Measurements from ENCODE around the gene RETREG3. TPM values are rescaled to one million over a fixed set of nuclear protein-coding genes. Genes with fewer than 3 reads are reported as not detected.

RETREG3 gene
- total and polyA plus RNA-seq, 2 donors (not counting 1 experiment from before 2014, with no cell fraction given) = 44.1 to 108 TPM

- peaks cover 0 to 22% of the 10 kb centered on the region in 2 experiments for H3K36me3 ChIP-seq (replicated peaks in 1 of 2; ENCODE audit: control extremely low read depth in 1 of 2, control insufficient read depth in 1 of 2, extremely low read depth in 1 of 2, insufficient read depth in 2 of 2, low read length in 1 of 2)
- no peaks in the 10 kb centered on the region for H3K9me3 ChIP-seq (ENCODE audit: control extremely low read depth in 1 of 3, control insufficient read depth in 2 of 3, insufficient read depth in 1 of 3, low read length in 2 of 3)
- POLR2A ChIA-PET = no interaction called here
- H3K4me3 Mint-ChIP-seq = no peak overlapping the region
- peaks cover 2% of the 10 kb centered on the region for H3K79me2 ChIP-seq (ENCODE audit: control insufficient read depth, insufficient read depth, low read length)
- no peak for TF ChIP-seq CTCF (IDR thresholded peaks at IDR 0.05)
- TF ChIP-seq EZH2 (IDR thresholded peaks at IDR 0.05; ENCODE audit: borderline replicate concordance, insufficient read depth, low read depth, low read length, poor library complexity, severe bottlenecking) = no peak
- 97% methylated on average over 39 of the region's 39 CpGs for whole genome bisulfite sequencing (ENCODE audit: insufficient coverage)
- peaks cover 5 to 7% of the 10 kb centered on the region in 2 donors for H3K4me1 ChIP-seq (ENCODE audit: control insufficient read depth in 2 of 2, insufficient read depth in 2 of 2, low read length in 2 of 2)
- H3K27ac ChIP-seq (ENCODE audit: low read length in 2 of 2) = no peak overlapping the region
- H3K27me3 ChIP-seq (replicated peaks in 1 of 4; ENCODE audit: control extremely low read depth in 1 of 4, control insufficient read depth in 3 of 4, insufficient read depth in 4 of 4, low read length in 3 of 4) = no peaks in the 10 kb centered on the region
- H2AFZ ChIP-seq (ENCODE audit: insufficient read depth, low read depth, low read length, poor library complexity, severe bottlenecking) = no peak overlapping the region
- ATAC-seq (ENCODE audit: low read depth) = no peak
- DNase-seq = no peak
- no peak overlapping the region for H3K4me2 ChIP-seq (replicated peaks; ENCODE audit: low read depth, low read length, poor library complexity, severe bottlenecking)
- H3K4me3 ChIP-seq (ENCODE audit: control extremely low read depth in 1 of 5, extremely low read depth in 1 of 5, insufficient read depth in 1 of 5, low read depth in 2 of 5, low read length in 4 of 5) = no peak overlapping the region
- no peak overlapping the region for H3K9ac ChIP-seq (ENCODE audit: low read length)
- H3K27me3 Mint-ChIP-seq = no peaks in the 10 kb centered on the region
- intact Hi-C loops (cut with micrococcal nuclease) = no loop called here
- H3K4me1 Mint-ChIP-seq = peaks cover 10% of the 10 kb centered on the region
- CTCF ChIA-PET = interaction anchor here (1.6 kb wide), 1 partner anchor 26 kb away, joined by 6 read pairs; no protein-coding TSS in a partner anchor
- no peaks in the 10 kb centered on the region for H3K9me3 Mint-ChIP-seq (ENCODE audit: insufficient read depth)
- no peak overlapping the region for H3K27ac Mint-ChIP-seq
- H4K20me1 ChIP-seq (ENCODE audit: control insufficient read depth, insufficient read depth, low read length, poor library complexity, severe bottlenecking) = peaks cover 11% of the 10 kb centered on the region
Observed at GRCh38 chr17:42543190-42544079, 65.7 kb downstream of the RETREG3 start.

All from B cell (primary cell).